LNCaP clone FGC (cell line): ENCODE results near the gene PRKCE.
"Not testable (repeated sequence)": the region's sequence is repeated elsewhere in the genome, so short reads cannot be mapped to it uniquely, and the experiment has no call there.

Source experiments
- DNase-seq: peaks from one replicate; pipeline ENCODE4 v3.0.0-alpha.2; 2011; ENCODE audit warnings: low read depth
- H3K4me3 ChIP-seq: 2 replicates; pipeline ENCODE4 v1.5.1; 2011; ENCODE audit warnings: mild to moderate bottlenecking, low read depth, low read length, control low read depth
- TF ChIP-seq, protein P1 (sequence below): IDR thresholded peaks from 2 replicates; pipeline ENCODE4 v1.5.1; 2012; ENCODE audit warnings: mild to moderate bottlenecking; ENCODE audit not compliant: control insufficient read depth, insufficient read depth; ENCODE audit errors: extremely low read depth

PRKCE gene

DNA sequence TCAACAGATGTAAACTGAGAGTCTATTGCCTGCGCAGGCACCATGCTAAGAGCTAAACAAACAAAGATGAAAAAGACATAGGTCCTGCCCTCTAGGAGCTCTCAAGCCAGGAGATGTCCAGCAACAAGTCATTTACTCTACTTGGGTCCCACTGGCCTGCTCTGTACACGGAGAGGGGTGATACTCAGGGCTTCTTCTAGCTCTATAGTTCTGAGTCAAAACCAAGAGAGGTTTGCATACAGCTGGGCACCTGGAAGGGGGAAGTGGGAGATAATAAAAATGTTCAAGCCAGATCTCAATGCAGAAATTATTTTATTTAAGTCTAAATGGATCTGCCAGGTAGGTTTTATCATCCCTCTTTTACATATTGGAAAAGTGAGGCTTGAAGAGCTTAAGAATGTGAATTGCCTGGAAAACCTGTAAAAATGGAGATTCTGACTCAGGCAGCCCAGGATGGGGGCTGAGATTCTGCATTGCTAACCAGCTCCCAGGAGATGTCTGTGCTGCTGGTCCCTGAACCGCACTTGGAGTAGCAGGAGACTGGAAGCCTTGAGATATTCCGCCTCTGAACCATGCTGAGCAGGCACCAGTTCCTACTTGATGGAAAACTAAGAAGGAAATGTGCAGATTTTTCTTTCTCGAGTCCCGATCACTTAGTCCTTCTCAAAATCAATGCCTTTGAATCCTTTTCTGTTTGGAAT, 201.1 kb downstream of the PRKCE start:
- TF ChIP-seq, protein P1, sequence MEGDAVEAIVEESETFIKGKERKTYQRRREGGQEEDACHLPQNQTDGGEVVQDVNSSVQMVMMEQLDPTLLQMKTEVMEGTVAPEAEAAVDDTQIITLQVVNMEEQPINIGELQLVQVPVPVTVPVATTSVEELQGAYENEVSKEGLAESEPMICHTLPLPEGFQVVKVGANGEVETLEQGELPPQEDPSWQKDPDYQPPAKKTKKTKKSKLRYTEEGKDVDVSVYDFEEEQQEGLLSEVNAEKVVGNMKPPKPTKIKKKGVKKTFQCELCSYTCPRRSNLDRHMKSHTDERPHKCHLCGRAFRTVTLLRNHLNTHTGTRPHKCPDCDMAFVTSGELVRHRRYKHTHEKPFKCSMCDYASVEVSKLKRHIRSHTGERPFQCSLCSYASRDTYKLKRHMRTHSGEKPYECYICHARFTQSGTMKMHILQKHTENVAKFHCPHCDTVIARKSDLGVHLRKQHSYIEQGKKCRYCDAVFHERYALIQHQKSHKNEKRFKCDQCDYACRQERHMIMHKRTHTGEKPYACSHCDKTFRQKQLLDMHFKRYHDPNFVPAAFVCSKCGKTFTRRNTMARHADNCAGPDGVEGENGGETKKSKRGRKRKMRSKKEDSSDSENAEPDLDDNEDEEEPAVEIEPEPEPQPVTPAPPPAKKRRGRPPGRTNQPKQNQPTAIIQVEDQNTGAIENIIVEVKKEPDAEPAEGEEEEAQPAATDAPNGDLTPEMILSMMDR = no peak
- no peak overlapping the region for H3K4me3 ChIP-seq
- DNase-seq = no peak

DNA sequence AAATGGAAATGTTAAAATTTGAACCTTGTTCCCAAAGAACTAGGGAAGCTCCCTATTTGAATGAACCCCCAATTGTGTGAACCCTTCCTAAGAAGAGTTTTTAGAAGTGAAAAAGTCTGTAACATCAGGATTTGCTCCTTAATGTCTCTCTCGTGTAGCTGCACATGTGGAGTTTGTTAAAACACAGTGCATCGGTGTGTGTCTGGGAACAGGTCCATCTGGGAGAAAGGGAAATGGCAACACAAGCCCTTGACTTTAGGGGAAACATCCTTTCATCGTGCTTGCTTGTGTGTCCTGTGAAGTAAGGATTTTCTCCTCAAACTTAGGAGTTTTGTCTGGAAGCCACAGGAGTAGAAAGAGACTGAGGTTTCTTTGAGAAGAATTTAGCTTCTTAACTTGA, 203.9 kb downstream of the PRKCE start:
- H3K4me3 ChIP-seq = no peak overlapping the region
- DNase-seq = no peak
- TF ChIP-seq, protein P1 = no peak

DNA sequence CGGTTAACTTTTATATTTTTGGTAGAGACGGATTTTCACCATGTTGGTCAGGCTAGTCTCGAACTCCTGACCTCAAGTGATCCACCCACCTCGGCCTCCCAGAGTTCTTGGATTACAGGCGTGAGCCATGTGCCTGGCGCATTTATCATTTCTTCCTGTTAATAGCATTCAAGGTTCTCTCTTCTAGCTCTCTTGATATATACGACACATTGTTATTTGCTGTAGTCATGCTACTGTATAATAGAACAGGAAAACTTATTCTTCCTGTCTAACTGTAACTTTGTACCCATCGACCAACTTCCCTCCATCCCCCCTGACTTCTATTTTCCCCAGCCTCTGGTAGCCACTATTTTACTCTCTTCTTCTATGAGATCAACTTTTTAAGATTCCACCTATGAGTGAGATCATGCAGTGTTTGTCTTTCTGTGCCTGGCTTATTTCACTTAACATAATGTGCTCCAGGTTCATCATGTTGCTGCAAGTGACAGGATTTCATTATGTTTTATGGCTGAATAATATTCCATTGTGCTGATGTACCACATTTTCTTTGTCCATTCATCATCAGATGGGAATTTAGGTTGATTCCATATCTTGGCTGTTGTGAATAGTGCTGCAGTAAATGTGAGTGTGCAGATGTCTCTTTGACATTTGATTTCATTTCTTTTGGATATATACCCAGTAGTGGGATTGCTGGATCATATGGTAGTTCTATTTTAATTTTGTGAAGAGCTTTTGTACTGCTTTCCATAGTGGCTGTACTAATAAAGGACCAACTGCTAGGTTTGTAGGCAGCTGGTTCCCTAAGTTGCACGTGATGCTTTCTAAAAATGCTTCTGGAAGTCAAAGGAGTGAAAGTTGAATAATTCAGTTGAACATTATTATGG, 205.2 kb downstream of the PRKCE start:
- no peak for DNase-seq
- TF ChIP-seq, protein P1 = no peak
- no peak overlapping the region for H3K4me3 ChIP-seq

DNA sequence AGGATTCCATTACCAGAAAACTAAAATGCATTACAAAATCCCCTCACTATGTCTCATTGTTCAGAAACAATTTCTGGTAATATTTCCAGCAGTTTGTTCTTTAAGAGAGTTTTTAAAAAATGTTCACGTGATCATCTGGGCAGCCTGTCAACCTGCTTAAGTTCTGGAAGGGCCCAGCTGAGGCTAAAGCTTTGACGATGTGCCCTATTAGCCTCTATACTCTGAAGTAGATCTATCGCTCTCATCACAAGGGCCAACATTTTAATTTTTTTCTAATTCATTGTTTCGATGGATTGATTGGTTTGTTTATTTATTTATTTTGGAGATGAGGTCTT, 205.8 kb downstream of the PRKCE start:
- DNase-seq = no peak
- TF ChIP-seq, protein P1 = no peak
- no peak overlapping the region for H3K4me3 ChIP-seq

DNA sequence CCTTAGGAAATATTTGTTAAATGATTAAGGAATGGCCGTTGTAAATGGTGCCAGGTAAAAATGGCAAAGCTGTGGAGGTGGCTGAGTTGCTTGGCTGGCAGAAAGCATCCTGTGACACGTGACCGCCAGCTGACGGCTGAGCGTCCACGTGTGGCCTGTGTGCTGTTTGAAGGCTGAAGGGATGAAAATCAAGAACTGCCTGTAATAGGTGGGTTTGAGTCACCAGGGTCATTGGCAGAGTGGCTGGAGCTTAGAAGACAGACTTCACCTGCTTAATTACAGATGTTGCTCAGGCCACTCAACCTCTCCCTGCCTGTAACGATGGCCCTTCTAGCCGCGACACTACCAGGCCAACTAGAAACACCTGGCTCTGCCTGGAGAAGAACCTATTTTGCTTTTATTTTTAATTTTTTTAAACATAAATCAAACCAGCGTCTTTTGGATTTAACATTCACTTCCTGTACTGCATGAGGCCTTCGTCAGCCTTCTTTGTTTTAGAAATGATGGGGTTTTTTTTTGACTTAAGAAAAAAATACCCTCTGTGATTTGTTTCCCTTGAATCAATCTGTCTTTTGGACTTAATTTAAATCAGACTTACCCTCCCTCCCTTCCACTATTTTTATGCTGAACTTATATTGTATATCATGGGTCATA, 206.5 kb downstream of the PRKCE start:
- TF ChIP-seq, protein P1 = no peak
- no peak overlapping the region for H3K4me3 ChIP-seq
- no peak for DNase-seq

DNA sequence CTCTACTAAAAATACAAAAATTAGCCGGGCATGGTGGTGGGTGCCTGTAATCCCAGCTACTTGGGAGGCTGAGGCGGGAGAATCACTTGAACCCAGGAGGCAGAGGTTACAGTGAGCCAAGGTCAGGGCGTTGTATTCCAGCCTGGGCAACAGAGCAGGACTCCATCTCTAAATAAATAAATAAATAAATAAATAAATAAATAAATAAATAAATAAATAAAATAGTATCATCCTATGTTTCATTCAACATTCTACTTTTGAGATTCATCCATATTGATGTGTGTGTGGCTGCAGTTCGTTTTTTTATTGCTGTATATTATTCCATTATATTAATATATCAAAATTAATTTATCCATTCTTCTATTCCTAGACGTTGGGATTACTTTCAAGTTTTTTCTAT, 207.4 kb downstream of the PRKCE start:
- not testable (repeated sequence) for DNase-seq, H3K4me3 ChIP-seq

DNA sequence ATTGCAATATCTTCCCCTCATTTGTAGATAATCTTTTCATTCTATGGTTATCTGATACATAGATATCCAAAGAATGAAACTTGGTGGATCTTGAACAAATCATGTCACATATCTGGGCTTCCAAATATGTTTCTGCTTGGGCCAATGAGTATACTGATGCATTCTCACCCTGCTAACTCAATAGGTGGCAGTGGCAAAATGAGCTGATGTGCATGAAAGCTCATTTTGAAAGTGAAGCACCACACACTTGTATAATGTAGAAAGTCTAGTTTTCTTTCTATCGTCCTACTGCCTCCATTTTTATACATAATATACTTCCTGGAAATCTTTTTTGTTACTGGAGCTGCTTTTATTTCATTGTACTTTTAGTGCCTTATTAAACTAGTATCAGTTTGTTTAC, 208.2 kb downstream of the PRKCE start:
- DNase-seq = no peak
- TF ChIP-seq, protein P1 = no peak
- no peak overlapping the region for H3K4me3 ChIP-seq
